Liver (tissue), 9 donors: ENCODE data around the gene ANXA11. TPM values are rescaled to one million over a fixed set of nuclear protein-coding genes. Genes with fewer than 3 reads are reported as not detected.
A peak's percentile ranks its signal among the peaks of the same experiment; 100 is the strongest.

ENCODE experiments used
- DNase-seq: peaks from one replicate; pipeline ENCODE4 v3.0.0-alpha.2; 2017; ENCODE audit warnings: low spot score
- H3K27ac ChIP-seq, 2 donors: one replicate each; pipeline ENCODE4 v1.7.0; 2013; ENCODE audit warnings: inconsistent platforms in 2 of 2, low read length in 2 of 2, control low read depth in 1 of 2, low read depth in 1 of 2, mild to moderate bottlenecking in 1 of 2
- H3K27me3 ChIP-seq, 4 donors: one replicate each; pipeline versions ENCODE4 v1.6.1 to v1.7.0; 2013; ENCODE audit warnings: low read length in 3 of 4, inconsistent platforms in 1 of 4, mild to moderate bottlenecking in 1 of 4, moderate library complexity in 1 of 4; ENCODE audit not compliant: control insufficient read depth in 4 of 4, insufficient read depth in 4 of 4
- H3K36me3 ChIP-seq, 4 donors: one replicate each; pipeline versions ENCODE4 v1.6.1 to v1.7.0; 2013; ENCODE audit warnings: low read length in 3 of 4, mild to moderate bottlenecking in 3 of 4, low read depth in 1 of 4, moderate library complexity in 1 of 4; ENCODE audit not compliant: control insufficient read depth in 4 of 4, insufficient read depth in 3 of 4
- H3K4me1 ChIP-seq, 4 donors: one replicate each; pipeline versions ENCODE4 v1.6.1 to v1.7.0; 2013; ENCODE audit warnings: low read length in 3 of 4, mild to moderate bottlenecking in 3 of 4, moderate library complexity in 1 of 4; ENCODE audit not compliant: control insufficient read depth in 4 of 4, insufficient read depth in 4 of 4
- H3K4me3 ChIP-seq, 3 donors: one replicate each; pipeline versions ENCODE4 v1.6.1 to v1.7.0; 2013; ENCODE audit warnings: low read length in 3 of 3, control low read depth in 1 of 3, low read depth in 1 of 3, mild to moderate bottlenecking in 1 of 3
- H3K9ac ChIP-seq, 2 donors: one replicate each; pipeline ENCODE4 v1.7.0; 2013; ENCODE audit warnings: low read length in 2 of 2, mild to moderate bottlenecking in 2 of 2, moderate library complexity in 2 of 2, control low read depth in 1 of 2, low read depth in 1 of 2
- H3K9me3 ChIP-seq, 4 donors: one replicate each; pipeline versions ENCODE4 v1.6.1 to v1.7.0; 2013; ENCODE audit warnings: low read length in 3 of 4; ENCODE audit not compliant: control insufficient read depth in 4 of 4
- EGR1 ChIP-seq, 2 donors: IDR thresholded peaks; 2 replicates each; pipeline ENCODE4 v1.6.1; 2016 to 2018; ENCODE audit warnings: antibody characterized with exemption in 2 of 2, low read depth in 2 of 2
- FOXA1 ChIP-seq: IDR thresholded peaks from 2 replicates; pipeline ENCODE4 v1.6.1; 2016; ENCODE audit warnings: antibody characterized with exemption
- FOXA2 ChIP-seq: IDR thresholded peaks from 2 replicates; pipeline ENCODE4 v1.6.1; 2016; ENCODE audit warnings: antibody characterized with exemption
- GABPA ChIP-seq, 2 donors: IDR thresholded peaks in 1 of 2; conservative IDR thresholded peaks in 1 of 2; 2 replicates each; pipeline ENCODE4 v1.6.1; 2016; ENCODE audit warnings: antibody characterized with exemption in 2 of 2, mild to moderate bottlenecking in 1 of 2, moderate library complexity in 1 of 2
- HNF4A ChIP-seq, 2 donors: conservative IDR thresholded peaks; 2 replicates each; pipeline ENCODE4 v1.6.1; 2016; ENCODE audit warnings: antibody characterized with exemption in 2 of 2, mild to moderate bottlenecking in 2 of 2
- HNF4G ChIP-seq: IDR thresholded peaks from 2 replicates; pipeline ENCODE4 v1.6.1; 2016; ENCODE audit warnings: antibody characterized with exemption
- JUND ChIP-seq, 2 donors: IDR thresholded peaks; 2 replicates each; pipeline ENCODE4 v1.6.1; 2016; ENCODE audit warnings: antibody characterized with exemption in 2 of 2
- NR2F2 ChIP-seq: IDR thresholded peaks from 2 replicates; pipeline ENCODE4 v1.6.1; 2016; ENCODE audit warnings: antibody characterized with exemption
- RAD21 ChIP-seq, 2 donors: IDR thresholded peaks; 2 replicates each; pipeline ENCODE4 v1.6.1; 2016; ENCODE audit warnings: antibody characterized with exemption in 2 of 2, mild to moderate bottlenecking in 2 of 2
- RXRA ChIP-seq, 2 donors: IDR thresholded peaks; 2 replicates each; pipeline ENCODE4 v1.6.1; 2017 to 2018; ENCODE audit warnings: antibody characterized with exemption in 2 of 2, mild to moderate bottlenecking in 1 of 2
- SP1 ChIP-seq: IDR thresholded peaks from 2 replicates; pipeline ENCODE4 v1.6.1; 2018; ENCODE audit warnings: antibody characterized with exemption, mild to moderate bottlenecking
- TAF1 ChIP-seq: conservative IDR thresholded peaks from 2 replicates; pipeline ENCODE4 v1.6.1; 2016; ENCODE audit warnings: antibody characterized with exemption, mild to moderate bottlenecking
- YY1 ChIP-seq: IDR thresholded peaks from 2 replicates; pipeline ENCODE4 v1.6.1; 2016; ENCODE audit warnings: antibody characterized with exemption, mild to moderate bottlenecking
- WGBS: extraction: QIAGEN DNeasy Blood & Tissue Kit; methylation state at CpG from one replicate; pipeline ENCODE4 v1.1.7; 2013; 5-methylcytosine and 5-hydroxymethylcytosine counted together
- polyA plus RNA-seq, 2 donors: library from polyadenylated mRNA; stranded (reverse) in 1 of 2; unstranded in 1 of 2; fragments of 200-250 nt in 1 of 2; fragments of >200 nt in 1 of 2; fragmentation: Nextera tagmentation in 1 of 2; extraction: Ambion mirVana in 1 of 2; gene quantifications; one replicate each; pipeline versions ENCODE4 v1.2.1 to v1.2.3, GENCODE V29; 2013 to 2015
- total RNA-seq, 2 donors: library from RNA; depleted of rRNA; stranded (reverse); fragments of >200 nt; gene quantifications; one replicate each; pipeline ENCODE4 v1.2.3, GENCODE V29; 2014
- TF ChIP-seq, protein P1 (sequence below): IDR thresholded peaks from 2 replicates; pipeline ENCODE4 v1.6.1; 2016; ENCODE audit warnings: antibody characterized with exemption
- TF ChIP-seq, protein P2 (sequence below): IDR thresholded peaks from 2 replicates; pipeline ENCODE4 v1.6.1; 2016; ENCODE audit warnings: antibody characterized with exemption
- TF ChIP-seq, protein P3 (sequence below): IDR thresholded peaks from 2 replicates; pipeline ENCODE4 v1.6.1; 2016; ENCODE audit warnings: antibody characterized with exemption, mild to moderate bottlenecking
- TF ChIP-seq, protein P4 (sequence below): fragments of 150-350 bp; IDR thresholded peaks from 2 replicates; pipeline ENCODE4 v1.5.1; 2017; ENCODE audit warnings: improper control_type of control experiment, low read depth, low read length; ENCODE audit not compliant: missing input control
- TF ChIP-seq, protein P5 (sequence below): IDR thresholded peaks from 2 replicates; pipeline ENCODE4 v1.6.1; 2016; ENCODE audit warnings: antibody characterized with exemption
- donor health status: healthy.
- donor health status: healthy.
- donor health status: healthy.
- donor health status: healthy.
- donor health status: healthy.

ANXA11 gene
- total and polyA plus RNA-seq, 4 donors: 14.0 to 40.4 (median 24.8) TPM

DNA sequence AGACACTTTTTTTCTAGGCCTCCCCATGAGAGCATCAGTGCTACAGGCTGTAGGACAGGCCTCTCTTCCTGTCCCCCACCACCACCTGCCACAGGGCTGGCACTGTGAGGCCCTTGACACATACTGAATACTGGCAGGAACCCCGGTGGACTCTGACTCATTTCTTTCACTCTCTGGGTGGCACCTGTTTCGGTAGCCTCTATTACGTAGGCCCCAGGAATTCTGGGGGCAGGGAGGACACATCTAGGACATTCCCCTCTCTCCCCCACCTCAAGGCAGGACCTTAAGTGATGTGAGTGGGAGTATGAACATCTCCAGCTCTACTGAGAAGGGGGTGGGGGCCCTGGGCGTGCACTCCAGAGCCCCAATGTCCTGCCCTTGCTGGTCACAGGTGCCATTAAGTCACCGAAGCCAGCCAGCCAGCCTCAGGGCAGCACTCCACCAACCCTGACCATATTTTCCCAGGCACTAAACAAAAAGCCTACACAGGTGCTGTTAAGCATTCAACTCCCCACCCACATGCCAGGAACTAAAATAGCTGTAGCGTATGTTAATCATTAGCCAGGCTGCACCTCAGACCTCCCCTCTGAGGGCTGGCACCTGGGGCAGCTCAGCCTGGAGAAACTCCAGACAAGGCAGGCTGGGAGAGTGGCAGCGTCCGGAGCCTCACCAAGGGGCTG is 8.9 kb downstream of the ANXA11 start:
- DNase-seq: no peak
- TF ChIP-seq EGR1 (IDR thresholded peaks at IDR 0.05; ENCODE audit: low read depth in 2 of 2) (peak; percentile 37 to 48), SP1 (peak; percentile 89), JUND (IDR thresholded peaks at IDR 0.05) (peak; percentile 96), HNF4A (conservative IDR thresholded peaks at IDR 0.05) (peak; percentile 85 to 88), HNF4G (peak; percentile 77), FOXA2 (no peak), RAD21 (IDR thresholded peaks at IDR 0.05) (peak in 1 of 2 donors; percentile 28), FOXA1 (no peak), RXRA (IDR thresholded peaks at IDR 0.05) (peak; percentile 66 to 82), GABPA (IDR thresholded peaks at IDR 0.05 in 1 of 2, conservative IDR thresholded peaks at IDR 0.05 in 1 of 2) (peak in 1 of 2 donors; percentile 33), NR2F2 (peak; percentile 22), TAF1 (peak; percentile 56), YY1 (no peak)
- TF ChIP-seq, protein P1, sequence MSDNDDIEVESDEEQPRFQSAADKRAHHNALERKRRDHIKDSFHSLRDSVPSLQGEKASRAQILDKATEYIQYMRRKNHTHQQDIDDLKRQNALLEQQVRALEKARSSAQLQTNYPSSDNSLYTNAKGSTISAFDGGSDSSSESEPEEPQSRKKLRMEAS: peak; percentile 88
- TF ChIP-seq, protein P2, sequence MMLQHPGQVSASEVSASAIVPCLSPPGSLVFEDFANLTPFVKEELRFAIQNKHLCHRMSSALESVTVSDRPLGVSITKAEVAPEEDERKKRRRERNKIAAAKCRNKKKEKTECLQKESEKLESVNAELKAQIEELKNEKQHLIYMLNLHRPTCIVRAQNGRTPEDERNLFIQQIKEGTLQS: peak; percentile 92
- TF ChIP-seq, protein P3, sequence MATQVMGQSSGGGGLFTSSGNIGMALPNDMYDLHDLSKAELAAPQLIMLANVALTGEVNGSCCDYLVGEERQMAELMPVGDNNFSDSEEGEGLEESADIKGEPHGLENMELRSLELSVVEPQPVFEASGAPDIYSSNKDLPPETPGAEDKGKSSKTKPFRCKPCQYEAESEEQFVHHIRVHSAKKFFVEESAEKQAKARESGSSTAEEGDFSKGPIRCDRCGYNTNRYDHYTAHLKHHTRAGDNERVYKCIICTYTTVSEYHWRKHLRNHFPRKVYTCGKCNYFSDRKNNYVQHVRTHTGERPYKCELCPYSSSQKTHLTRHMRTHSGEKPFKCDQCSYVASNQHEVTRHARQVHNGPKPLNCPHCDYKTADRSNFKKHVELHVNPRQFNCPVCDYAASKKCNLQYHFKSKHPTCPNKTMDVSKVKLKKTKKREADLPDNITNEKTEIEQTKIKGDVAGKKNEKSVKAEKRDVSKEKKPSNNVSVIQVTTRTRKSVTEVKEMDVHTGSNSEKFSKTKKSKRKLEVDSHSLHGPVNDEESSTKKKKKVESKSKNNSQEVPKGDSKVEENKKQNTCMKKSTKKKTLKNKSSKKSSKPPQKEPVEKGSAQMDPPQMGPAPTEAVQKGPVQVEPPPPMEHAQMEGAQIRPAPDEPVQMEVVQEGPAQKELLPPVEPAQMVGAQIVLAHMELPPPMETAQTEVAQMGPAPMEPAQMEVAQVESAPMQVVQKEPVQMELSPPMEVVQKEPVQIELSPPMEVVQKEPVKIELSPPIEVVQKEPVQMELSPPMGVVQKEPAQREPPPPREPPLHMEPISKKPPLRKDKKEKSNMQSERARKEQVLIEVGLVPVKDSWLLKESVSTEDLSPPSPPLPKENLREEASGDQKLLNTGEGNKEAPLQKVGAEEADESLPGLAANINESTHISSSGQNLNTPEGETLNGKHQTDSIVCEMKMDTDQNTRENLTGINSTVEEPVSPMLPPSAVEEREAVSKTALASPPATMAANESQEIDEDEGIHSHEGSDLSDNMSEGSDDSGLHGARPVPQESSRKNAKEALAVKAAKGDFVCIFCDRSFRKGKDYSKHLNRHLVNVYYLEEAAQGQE: peak; percentile 58
- TF ChIP-seq, protein P4, sequence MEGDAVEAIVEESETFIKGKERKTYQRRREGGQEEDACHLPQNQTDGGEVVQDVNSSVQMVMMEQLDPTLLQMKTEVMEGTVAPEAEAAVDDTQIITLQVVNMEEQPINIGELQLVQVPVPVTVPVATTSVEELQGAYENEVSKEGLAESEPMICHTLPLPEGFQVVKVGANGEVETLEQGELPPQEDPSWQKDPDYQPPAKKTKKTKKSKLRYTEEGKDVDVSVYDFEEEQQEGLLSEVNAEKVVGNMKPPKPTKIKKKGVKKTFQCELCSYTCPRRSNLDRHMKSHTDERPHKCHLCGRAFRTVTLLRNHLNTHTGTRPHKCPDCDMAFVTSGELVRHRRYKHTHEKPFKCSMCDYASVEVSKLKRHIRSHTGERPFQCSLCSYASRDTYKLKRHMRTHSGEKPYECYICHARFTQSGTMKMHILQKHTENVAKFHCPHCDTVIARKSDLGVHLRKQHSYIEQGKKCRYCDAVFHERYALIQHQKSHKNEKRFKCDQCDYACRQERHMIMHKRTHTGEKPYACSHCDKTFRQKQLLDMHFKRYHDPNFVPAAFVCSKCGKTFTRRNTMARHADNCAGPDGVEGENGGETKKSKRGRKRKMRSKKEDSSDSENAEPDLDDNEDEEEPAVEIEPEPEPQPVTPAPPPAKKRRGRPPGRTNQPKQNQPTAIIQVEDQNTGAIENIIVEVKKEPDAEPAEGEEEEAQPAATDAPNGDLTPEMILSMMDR: no peak
- TF ChIP-seq, protein P5, sequence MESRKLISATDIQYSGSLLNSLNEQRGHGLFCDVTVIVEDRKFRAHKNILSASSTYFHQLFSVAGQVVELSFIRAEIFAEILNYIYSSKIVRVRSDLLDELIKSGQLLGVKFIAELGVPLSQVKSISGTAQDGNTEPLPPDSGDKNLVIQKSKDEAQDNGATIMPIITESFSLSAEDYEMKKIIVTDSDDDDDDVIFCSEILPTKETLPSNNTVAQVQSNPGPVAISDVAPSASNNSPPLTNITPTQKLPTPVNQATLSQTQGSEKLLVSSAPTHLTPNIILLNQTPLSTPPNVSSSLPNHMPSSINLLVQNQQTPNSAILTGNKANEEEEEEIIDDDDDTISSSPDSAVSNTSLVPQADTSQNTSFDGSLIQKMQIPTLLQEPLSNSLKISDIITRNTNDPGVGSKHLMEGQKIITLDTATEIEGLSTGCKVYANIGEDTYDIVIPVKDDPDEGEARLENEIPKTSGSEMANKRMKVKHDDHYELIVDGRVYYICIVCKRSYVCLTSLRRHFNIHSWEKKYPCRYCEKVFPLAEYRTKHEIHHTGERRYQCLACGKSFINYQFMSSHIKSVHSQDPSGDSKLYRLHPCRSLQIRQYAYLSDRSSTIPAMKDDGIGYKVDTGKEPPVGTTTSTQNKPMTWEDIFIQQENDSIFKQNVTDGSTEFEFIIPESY: peak; percentile 57
- Histone ChIP-seq H3K9ac (peak overlapping the region; percentile 88), H3K27me3 (no peaks in the 10 kb centered on the region), H3K36me3 (no peaks in the 10 kb centered on the region), H3K4me1 (peaks cover 8 to 43% (median 30%) of the 10 kb centered on the region in 4 donors), H3K9me3 (no peaks in the 10 kb centered on the region), H3K27ac (peak overlapping the region; percentile 99 to 100), H3K4me3 (peak overlapping the region in 2 of 3 donors; percentile 16 to 27)
- 24% methylated on average over 8 of the region's 8 CpGs for WGBS
